Bronchial epithelial cell (primary cell): ENCODE results near the gene TMEM218. TPM values are rescaled to one million over a fixed set of nuclear protein-coding genes. Genes with fewer than 3 reads are reported as not detected.

Experiments used
- DNase-seq: peaks from one replicate; pipeline ENCODE4 v3.0.0-alpha.2; 2010; ENCODE audit warnings: low read depth
- FAIRE-seq: peaks from 2 replicates; lab custom pipeline; 2011; peaks lifted over from hg19 to GRCh38; lab: Jason Lieb, UNC
- H3K27me3 ChIP-seq: 2 replicates; pipeline ENCODE4 v1.5.1; 2011; ENCODE audit warnings: low read length; ENCODE audit not compliant: control insufficient read depth, insufficient read depth
- H3K36me3 ChIP-seq: 2 replicates; pipeline ENCODE4 v1.5.1; 2011; ENCODE audit warnings: low read length; ENCODE audit not compliant: control insufficient read depth, insufficient read depth
- H3K4me3 ChIP-seq: 2 replicates; pipeline ENCODE4 v1.5.1; 2011; ENCODE audit warnings: mild to moderate bottlenecking, low read depth, low read length, control low read depth
- total RNA-seq: library from RNA; depleted of rRNA; stranded (reverse); fragments of >200 nt; gene quantifications from 2 replicates; pipeline ENCODE4 v1.2.1, GENCODE V29; 2014
- TF ChIP-seq, protein P1 (sequence below): IDR thresholded peaks from 2 replicates; pipeline ENCODE4 v1.5.1; 2011; ENCODE audit warnings: mild to moderate bottlenecking, moderate library complexity, low read length, control low read depth, inconsistent platforms; ENCODE audit not compliant: insufficient read depth, severe bottlenecking

TMEM218 gene
- total RNA-seq, 1 donor from 2014 or later = 28.4 TPM

DNA sequence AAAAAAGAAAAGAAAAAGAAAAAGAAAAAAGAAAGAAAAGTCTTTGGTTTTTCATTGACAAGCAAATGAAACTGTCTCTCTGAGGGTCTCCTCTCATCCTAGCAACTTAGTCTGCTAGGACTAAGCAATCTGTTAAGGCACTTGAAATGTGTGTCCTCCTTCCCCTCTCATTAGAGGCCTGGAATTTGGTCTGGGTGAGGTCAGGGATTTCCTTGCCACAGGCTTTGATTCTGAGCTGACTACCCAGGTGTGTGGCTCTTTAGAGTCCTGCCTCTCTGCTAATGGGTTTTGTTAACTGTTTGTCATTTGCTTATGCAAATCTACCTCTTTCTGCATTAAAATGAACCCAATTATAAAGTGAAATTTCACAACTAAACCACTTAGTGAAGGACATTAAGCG lies 34.8 kb upstream of the TMEM218 start:
- no peak overlapping the region for H3K4me3 ChIP-seq
- no peak for FAIRE-seq
- TF ChIP-seq, protein P1, sequence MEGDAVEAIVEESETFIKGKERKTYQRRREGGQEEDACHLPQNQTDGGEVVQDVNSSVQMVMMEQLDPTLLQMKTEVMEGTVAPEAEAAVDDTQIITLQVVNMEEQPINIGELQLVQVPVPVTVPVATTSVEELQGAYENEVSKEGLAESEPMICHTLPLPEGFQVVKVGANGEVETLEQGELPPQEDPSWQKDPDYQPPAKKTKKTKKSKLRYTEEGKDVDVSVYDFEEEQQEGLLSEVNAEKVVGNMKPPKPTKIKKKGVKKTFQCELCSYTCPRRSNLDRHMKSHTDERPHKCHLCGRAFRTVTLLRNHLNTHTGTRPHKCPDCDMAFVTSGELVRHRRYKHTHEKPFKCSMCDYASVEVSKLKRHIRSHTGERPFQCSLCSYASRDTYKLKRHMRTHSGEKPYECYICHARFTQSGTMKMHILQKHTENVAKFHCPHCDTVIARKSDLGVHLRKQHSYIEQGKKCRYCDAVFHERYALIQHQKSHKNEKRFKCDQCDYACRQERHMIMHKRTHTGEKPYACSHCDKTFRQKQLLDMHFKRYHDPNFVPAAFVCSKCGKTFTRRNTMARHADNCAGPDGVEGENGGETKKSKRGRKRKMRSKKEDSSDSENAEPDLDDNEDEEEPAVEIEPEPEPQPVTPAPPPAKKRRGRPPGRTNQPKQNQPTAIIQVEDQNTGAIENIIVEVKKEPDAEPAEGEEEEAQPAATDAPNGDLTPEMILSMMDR = no peak
- H3K36me3 ChIP-seq = no peaks in the 10 kb centered on the region
- DNase-seq = no peak
- H3K27me3 ChIP-seq = peaks cover 2% of the 10 kb centered on the region

- TF ChIP-seq, protein P1 = peak; percentile 91
- peaks cover 2% of the 10 kb centered on the region for H3K27me3 ChIP-seq
- no peak for DNase-seq
- no peak for FAIRE-seq
- H3K4me3 ChIP-seq = no peak overlapping the region
- no peaks in the 10 kb centered on the region for H3K36me3 ChIP-seq
Measured at GRCh38 chr11:125141686-125142535, 30.5 kb upstream of the TMEM218 start.

DNA sequence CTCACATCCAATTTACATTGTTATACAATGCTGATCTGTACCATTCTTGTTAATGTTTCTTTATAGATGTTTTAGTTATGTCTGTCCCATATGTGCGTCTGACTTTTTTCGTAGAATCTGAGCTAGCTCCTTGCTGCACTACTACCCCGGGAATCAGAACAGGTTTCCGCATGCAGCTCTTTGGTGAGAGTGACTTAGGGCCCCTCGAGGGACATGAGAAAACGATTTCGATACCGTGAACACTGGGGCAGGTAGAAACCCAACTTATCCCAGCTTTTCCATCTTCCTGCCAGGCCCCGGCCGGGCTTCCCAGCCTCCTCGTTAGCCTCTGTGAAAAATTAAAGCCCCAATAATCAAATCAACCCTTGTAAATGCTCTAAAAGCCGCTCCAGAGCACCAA lies 29.8 kb upstream of the TMEM218 start:
- H3K27me3 ChIP-seq = peaks cover 2% of the 10 kb centered on the region
- no peak overlapping the region for H3K4me3 ChIP-seq
- DNase-seq = no peak
- H3K36me3 ChIP-seq = no peaks in the 10 kb centered on the region
- no peak for FAIRE-seq
- TF ChIP-seq, protein P1 = no peak

- no peak overlapping the region for H3K4me3 ChIP-seq
- DNase-seq (no peak), FAIRE-seq (no peak)
- TF ChIP-seq, protein P1 = no peak
- peaks cover 2% of the 10 kb centered on the region for H3K27me3 ChIP-seq
- no peaks in the 10 kb centered on the region for H3K36me3 ChIP-seq
Measured at GRCh38 chr11:125140233-125140632, 28.8 kb upstream of the TMEM218 start.

DNA sequence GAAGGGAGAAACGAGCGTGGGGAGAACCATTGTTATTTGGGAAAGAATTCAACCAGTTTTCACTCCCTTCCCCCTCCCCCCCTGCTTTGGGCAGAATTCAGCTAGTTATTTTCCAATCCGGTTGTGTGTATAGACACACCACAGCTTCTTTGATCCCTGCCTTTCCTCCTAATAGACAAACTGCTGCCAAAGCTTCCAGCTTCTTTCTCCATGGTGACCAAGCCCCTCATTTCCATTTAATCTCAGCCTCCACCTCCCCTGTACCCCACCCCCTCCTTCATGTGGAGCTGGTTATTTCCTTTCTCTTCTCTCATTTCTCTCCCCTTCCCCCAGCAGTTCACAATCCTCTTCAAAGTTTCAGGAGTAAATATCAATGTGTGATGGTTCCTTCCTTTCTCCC lies 28.4 kb upstream of the TMEM218 start:
- DNase-seq (no peak), FAIRE-seq (no peak)
- Histone ChIP-seq H3K27me3 (peaks cover 2% of the 10 kb centered on the region), H3K4me3 (no peak overlapping the region), H3K36me3 (no peaks in the 10 kb centered on the region)
- TF ChIP-seq, protein P1 = no peak
